Esophagus squamous epithelium (tissue), 4 donors: ENCODE results near the gene FHOD3.

ENCODE experiments used
- CTCF ChIP-seq, 6 experiments: fragments of 450-650 bp in 4 of 6; fragments of 200-600 bp in 2 of 6; sonication (generic) in 2 of 6; IDR thresholded peaks; one replicate each; pipeline ENCODE4 v1.5.1; 2016 to 2019; ENCODE audit warnings: antibody characterized with exemption in 6 of 6, mild to moderate bottlenecking in 4 of 6, moderate library complexity in 4 of 6
- POLR2A ChIP-seq, 4 donors: fragments of 450-650 bp; IDR thresholded peaks; one replicate each; pipeline ENCODE4 v1.6.1; 2017; ENCODE audit warnings: antibody characterized with exemption in 4 of 4, mild to moderate bottlenecking in 4 of 4, moderate library complexity in 3 of 4

GRCh38 chr18:36702401-36703013 lies 405.0 kb downstream of the FHOD3 start:
- TF ChIP-seq CTCF (IDR thresholded peaks at IDR 0.05) = no peak
- no peak for TF ChIP-seq POLR2A (IDR thresholded peaks at IDR 0.05)
